SK-N-SH (cell line): ENCODE data around the gene THOP1. TPM values are rescaled to one million over a fixed set of nuclear protein-coding genes. Genes with fewer than 3 reads are reported as not detected.

Source experiments
- CTCF ChIA-PET: fragments of 300-600, 350-600 bp; formaldehyde crosslinking; extraction: SDS; loops from one replicate; lab custom pipeline; 2021; lab: Yijun Ruan, JAX
- POLR2A ChIA-PET: fragments of 350-600 bp; sonication (Branson Sonifier 250); formaldehyde crosslinking; extraction: SDS; loops from one replicate; lab custom pipeline; 2020; ENCODE audit warnings: antibody characterized with exemption, inconsistent platforms; lab: Yijun Ruan, JAX
- DNase-seq: peaks from one replicate; pipeline ENCODE4 v3.0.0; 2012
- H2AFZ ChIP-seq: fragments of 200-600 bp; sonication (generic); 2 replicates; pipeline ENCODE4 v1.8.1; 2016; ENCODE audit warnings: antibody characterized with exemption, mild to moderate bottlenecking, low read depth
- H3F3A ChIP-seq: fragments of 200-600 bp; sonication (generic); replicated peaks from 2 replicates; pipeline ENCODE3; 2016; ENCODE audit warnings: antibody characterized with exemption, mild to moderate bottlenecking; ENCODE audit not compliant: insufficient read depth
- H3K27ac ChIP-seq, 2 experiments: fragments of 200-500 bp in 1 of 2; fragments of 200-600 bp in 1 of 2; sonication (Bioruptor generic) in 1 of 2; sonication (generic), shearing (Covaris generic) in 1 of 2; 2 replicates each; pipeline versions ENCODE4 v1.5.1 to v1.6.1; 2014 to 2016; ENCODE audit warnings: low read depth in 2 of 2, inconsistent platforms in 1 of 2, low read length in 1 of 2, mild to moderate bottlenecking in 1 of 2, mixed read lengths in 1 of 2
- H3K27me3 ChIP-seq: fragments of 200-600 bp; sonication (generic), shearing (Covaris generic); 2 replicates; pipeline ENCODE4 v1.6.1; 2016; ENCODE audit warnings: mixed run types; ENCODE audit not compliant: insufficient read depth
- H3K36me3 ChIP-seq, 2 experiments: fragments of 200-500 bp in 1 of 2; fragments of 200-600 bp in 1 of 2; sonication (Bioruptor generic) in 1 of 2; sonication (generic) in 1 of 2; replicated peaks in 1 of 2; 2 replicates each; pipeline versions ENCODE3 to v1.5.1; 2014 to 2016; ENCODE audit warnings: low read length in 1 of 2, mild to moderate bottlenecking in 1 of 2; ENCODE audit not compliant: insufficient read depth in 2 of 2, control insufficient read depth in 1 of 2
- H3K4me1 ChIP-seq, 2 experiments: fragments of 200-500 bp in 1 of 2; fragments of 200-600 bp in 1 of 2; sonication (Bioruptor generic) in 1 of 2; sonication (generic), shearing (Covaris generic) in 1 of 2; 2 replicates each; pipeline versions ENCODE4 v1.5.1 to v1.6.1; 2014 to 2016; ENCODE audit warnings: low read depth in 1 of 2, low read length in 1 of 2, mixed run types in 1 of 2; ENCODE audit not compliant: insufficient read depth in 2 of 2, control insufficient read depth in 1 of 2
- H3K4me2 ChIP-seq: fragments of 200-600 bp; sonication (generic), shearing (Covaris generic); 2 replicates; pipeline ENCODE4 v1.6.1; 2017; ENCODE audit warnings: mixed run types
- H3K4me3 ChIP-seq, 2 experiments: fragments of 200-500 bp in 1 of 2; fragments of 200-600 bp in 1 of 2; sonication (Bioruptor generic) in 1 of 2; sonication (generic), shearing (Covaris generic) in 1 of 2; 2 replicates each; pipeline versions ENCODE4 v1.5.1 to v1.8.1; 2014 to 2016; ENCODE audit warnings: low read depth in 2 of 2, inconsistent platforms in 1 of 2, low read length in 1 of 2, mild to moderate bottlenecking in 1 of 2, mixed read lengths in 1 of 2, moderate library complexity in 1 of 2
- H3K79me2 ChIP-seq: fragments of 200-600 bp; sonication (generic); 2 replicates; pipeline ENCODE4 v1.8.1; 2017; ENCODE audit warnings: mild to moderate bottlenecking; ENCODE audit not compliant: insufficient read depth
- H3K9ac ChIP-seq: fragments of 200-600 bp; sonication (generic); 2 replicates; pipeline ENCODE4 v1.6.1; 2017; ENCODE audit warnings: mixed run types
- H3K9me2 ChIP-seq: fragments of 200-600 bp; sonication (generic); 2 replicates; pipeline ENCODE4 v1.6.1; 2017; ENCODE audit warnings: mixed run types
- H3K9me3 ChIP-seq: fragments of 200-600 bp; sonication (generic); 2 replicates; pipeline ENCODE4 v1.6.1; 2017; ENCODE audit warnings: mixed run types, mild to moderate bottlenecking, moderate library complexity
- H4K20me1 ChIP-seq: fragments of 200-600 bp; sonication (generic); 2 replicates; pipeline ENCODE4 v1.6.1; 2017; ENCODE audit warnings: mild to moderate bottlenecking, mixed run types; ENCODE audit not compliant: insufficient read depth
- CHD2 ChIP-seq: fragments of 150-350 bp; IDR thresholded peaks from 2 replicates; pipeline ENCODE4 v1.6.1; 2018; ENCODE audit warnings: low read length; ENCODE audit not compliant: partially characterized antibody
- ELF1 ChIP-seq: IDR thresholded peaks from 2 replicates; pipeline ENCODE4 v1.4.0; 2012
- FOSL2 ChIP-seq: IDR thresholded peaks from 2 replicates; pipeline ENCODE4 v1.4.0; 2012; ENCODE audit warnings: low read depth, mild to moderate bottlenecking, moderate library complexity, borderline replicate concordance
- FOXM1 ChIP-seq: IDR thresholded peaks from 2 replicates; pipeline ENCODE4 v1.4.0; 2012; ENCODE audit warnings: low read depth, mild to moderate bottlenecking
- GABPA ChIP-seq: IDR thresholded peaks from 2 replicates; pipeline ENCODE4 v1.4.0; 2012; ENCODE audit warnings: low read depth, mild to moderate bottlenecking
- GATA2 ChIP-seq: sonication (generic); formaldehyde crosslinking; IDR thresholded peaks from 2 replicates; pipeline ENCODE4 v1.5.0; 2020; ENCODE audit warnings: mild to moderate bottlenecking, missing genetic modification reagents
- IRF3 ChIP-seq: fragments of 150-350 bp; IDR thresholded peaks from 2 replicates; pipeline ENCODE4 v1.6.1; 2016; ENCODE audit warnings: mild to moderate bottlenecking, low read depth, low read length
- MXI1 ChIP-seq: IDR thresholded peaks from 2 replicates; pipeline ENCODE4 v1.6.1; 2012; ENCODE audit warnings: mild to moderate bottlenecking, low read depth, low read length, improper control_type of control experiment
- POLR2AphosphoS5 ChIP-seq: IDR thresholded peaks from 2 replicates; pipeline ENCODE4 v1.6.1; 2012; ENCODE audit warnings: low read depth, low read length
- RCOR1 ChIP-seq: fragments of 150-350 bp; IDR thresholded peaks from 2 replicates; pipeline ENCODE4 v1.6.1; 2017; ENCODE audit warnings: antibody characterized with exemption, low read length
- RFX5 ChIP-seq: IDR thresholded peaks from 2 replicates; pipeline ENCODE4 v1.6.1; 2012; ENCODE audit warnings: mild to moderate bottlenecking, improper control_type of control experiment, low read length
- SIN3A ChIP-seq: IDR thresholded peaks from 2 replicates; pipeline ENCODE4 v1.6.1; 2012; ENCODE audit warnings: low read depth, mild to moderate bottlenecking, low read length, moderate library complexity, borderline replicate concordance
- SMC3 ChIP-seq: IDR thresholded peaks from 2 replicates; pipeline ENCODE4 v1.6.1; 2012; ENCODE audit warnings: low read depth, low read length, improper control_type of control experiment
- TCF12 ChIP-seq: IDR thresholded peaks from 2 replicates; pipeline ENCODE4 v1.4.0; 2012
- TEAD4 ChIP-seq: IDR thresholded peaks from 2 replicates; pipeline ENCODE4 v1.4.0; 2012; ENCODE audit warnings: mild to moderate bottlenecking, borderline replicate concordance; ENCODE audit not compliant: insufficient read depth
- YY1 ChIP-seq: IDR thresholded peaks from 2 replicates; pipeline ENCODE4 v1.4.0; 2012; ENCODE audit warnings: low read depth, mild to moderate bottlenecking
- WGBS: methylation state at CpG from one replicate; pipeline ENCODE4 v1.1.6; 2017; ENCODE audit warnings: low lambda C conversion rate; 5-methylcytosine and 5-hydroxymethylcytosine counted together
- polyA plus RNA-seq, 3 experiments: library from polyadenylated mRNA; depleted of rRNA; stranded (reverse); fragments of >200 nt; gene quantifications; 2 replicates each; pipeline ENCODE4 v1.2.3, GENCODE V29; 2012
- TF ChIP-seq, protein P1 (sequence below): fragments of 200-600 bp; sonication (generic); IDR thresholded peaks from 2 replicates; pipeline ENCODE4 v1.6.1; 2017; ENCODE audit warnings: antibody characterized with exemption, mild to moderate bottlenecking, moderate library complexity
- TF ChIP-seq, protein P2 (sequence below): IDR thresholded peaks from 2 replicates; pipeline ENCODE4; 2012

THOP1 gene
- polyA plus RNA-seq, 1 of the 3 experiments (the other 2 are of a cell fraction) = 138 TPM

- Histone ChIP-seq H3K36me3 (peaks cover 6 to 57% of the 10 kb centered on the region in 2 experiments), H3K4me2 (no peak overlapping the region), H3K9me3 (no peaks in the 10 kb centered on the region), H3K27me3 (no peaks in the 10 kb centered on the region), H3K9ac (no peak overlapping the region), H3K79me2 (no peaks in the 10 kb centered on the region), H3K27ac (no peak overlapping the region), H4K20me1 (no peaks in the 10 kb centered on the region), H3F3A (no peaks in the 10 kb centered on the region), H3K9me2 (no peaks in the 10 kb centered on the region), H3K4me1 (no peaks in the 10 kb centered on the region), H3K4me3 (no peak overlapping the region), H2AFZ (no peak overlapping the region)
- 93% methylated on average over 20 of the region's 43 CpGs for WGBS
- CTCF ChIA-PET = interaction anchor here (0.7 kb wide), 1 partner anchor 114 kb away, joined by 6 read pairs; no protein-coding TSS in a partner anchor
- TF ChIP-seq SMC3 (no peak), GABPA (no peak), RCOR1 (no peak), CHD2 (no peak), TCF12 (no peak)
- TF ChIP-seq, protein P1, sequence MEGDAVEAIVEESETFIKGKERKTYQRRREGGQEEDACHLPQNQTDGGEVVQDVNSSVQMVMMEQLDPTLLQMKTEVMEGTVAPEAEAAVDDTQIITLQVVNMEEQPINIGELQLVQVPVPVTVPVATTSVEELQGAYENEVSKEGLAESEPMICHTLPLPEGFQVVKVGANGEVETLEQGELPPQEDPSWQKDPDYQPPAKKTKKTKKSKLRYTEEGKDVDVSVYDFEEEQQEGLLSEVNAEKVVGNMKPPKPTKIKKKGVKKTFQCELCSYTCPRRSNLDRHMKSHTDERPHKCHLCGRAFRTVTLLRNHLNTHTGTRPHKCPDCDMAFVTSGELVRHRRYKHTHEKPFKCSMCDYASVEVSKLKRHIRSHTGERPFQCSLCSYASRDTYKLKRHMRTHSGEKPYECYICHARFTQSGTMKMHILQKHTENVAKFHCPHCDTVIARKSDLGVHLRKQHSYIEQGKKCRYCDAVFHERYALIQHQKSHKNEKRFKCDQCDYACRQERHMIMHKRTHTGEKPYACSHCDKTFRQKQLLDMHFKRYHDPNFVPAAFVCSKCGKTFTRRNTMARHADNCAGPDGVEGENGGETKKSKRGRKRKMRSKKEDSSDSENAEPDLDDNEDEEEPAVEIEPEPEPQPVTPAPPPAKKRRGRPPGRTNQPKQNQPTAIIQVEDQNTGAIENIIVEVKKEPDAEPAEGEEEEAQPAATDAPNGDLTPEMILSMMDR = no peak
- no peak for DNase-seq
- POLR2A ChIA-PET = no interaction called here
Observed at GRCh38 chr19:2761876-2762782, 23.2 kb upstream of the THOP1 start.

GRCh38 chr19:2762783-2763496 lies 22.4 kb upstream of the THOP1 start:
- Histone ChIP-seq H3K27me3 (no peaks in the 10 kb centered on the region), H3K36me3 (peaks cover 6 to 57% of the 10 kb centered on the region in 2 experiments), H3F3A (no peaks in the 10 kb centered on the region), H3K4me1 (no peaks in the 10 kb centered on the region), H3K9ac (no peak overlapping the region), H2AFZ (no peak overlapping the region), H3K9me2 (no peaks in the 10 kb centered on the region), H3K9me3 (no peaks in the 10 kb centered on the region), H4K20me1 (no peaks in the 10 kb centered on the region), H3K27ac (no peak overlapping the region), H3K4me2 (no peak overlapping the region), H3K79me2 (peaks cover 4% of the 10 kb centered on the region; the same call in 1 of the 2 replicates), H3K4me3 (no peak overlapping the region)
- WGBS = 96% methylated on average over 9 of the region's 23 CpGs
- no peak for DNase-seq
- ChIA-PET POLR2A (no interaction called here), CTCF (interaction anchor here (0.7 to 1.4 kb wide), 3 partner anchors 14 to 126 kb away, joined by 3 to 6 read pairs (median 6); no protein-coding TSS in a partner anchor)
- TF ChIP-seq RFX5 (no peak), POLR2AphosphoS5 (no peak), IRF3 (no peak), YY1 (no peak), FOSL2 (no peak), GATA2 (no peak), SIN3A (no peak), CHD2 (no peak), TEAD4 (no peak), MXI1 (no peak), RCOR1 (no peak), FOXM1 (no peak), ELF1 (no peak)
- TF ChIP-seq, protein P1 = no peak
- TF ChIP-seq, protein P2, sequence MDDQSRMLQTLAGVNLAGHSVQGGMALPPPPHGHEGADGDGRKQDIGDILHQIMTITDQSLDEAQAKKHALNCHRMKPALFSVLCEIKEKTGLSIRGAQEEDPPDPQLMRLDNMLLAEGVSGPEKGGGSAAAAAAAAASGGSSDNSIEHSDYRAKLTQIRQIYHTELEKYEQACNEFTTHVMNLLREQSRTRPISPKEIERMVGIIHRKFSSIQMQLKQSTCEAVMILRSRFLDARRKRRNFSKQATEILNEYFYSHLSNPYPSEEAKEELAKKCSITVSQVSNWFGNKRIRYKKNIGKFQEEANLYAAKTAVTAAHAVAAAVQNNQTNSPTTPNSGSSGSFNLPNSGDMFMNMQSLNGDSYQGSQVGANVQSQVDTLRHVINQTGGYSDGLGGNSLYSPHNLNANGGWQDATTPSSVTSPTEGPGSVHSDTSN = no peak
